ENCODE results near the gene HCST. TPM values are rescaled to one million over a fixed set of nuclear protein-coding genes. Genes with fewer than 3 reads are reported as not detected.

HCST gene
- total and polyA plus RNA-seq, 12 donors: 1.7 to 22.8 (median 5.3) TPM

DNA sequence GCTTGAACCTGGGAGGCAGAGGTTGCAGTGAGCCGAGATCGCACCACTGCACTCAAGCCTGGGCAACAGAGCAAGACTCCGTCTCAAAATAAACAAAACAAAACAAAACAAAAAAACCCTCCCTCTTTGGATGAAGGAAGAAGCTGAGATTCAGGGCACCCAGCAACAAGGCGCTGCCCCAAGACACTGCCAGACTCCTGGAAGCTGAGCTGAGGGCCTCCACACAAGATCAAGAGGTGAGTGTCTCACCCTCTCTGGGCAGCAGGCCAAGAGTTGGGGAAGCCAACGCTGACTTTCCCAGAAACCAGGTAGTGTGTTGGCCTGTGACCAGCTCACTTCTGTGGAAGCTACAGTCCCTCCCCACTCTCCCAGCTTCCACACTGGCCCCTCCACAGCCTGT lies 9.5 kb downstream of the HCST start:
- H3K27ac ChIP-seq: peak overlapping the region in 1 of 10 donors; percentile 96
- ATAC-seq (no peak), DNase-seq (no peak)
- H3K36me3 ChIP-seq: peaks cover 0 to 2% (median 0%) of the 10 kb centered on the region in 9 donors
- 63 to 67% methylated on average over 5 of the region's 5 CpGs for WGBS, 2 donors
- no peaks in the 10 kb centered on the region for H3K9me3 ChIP-seq
- H3K4me1 ChIP-seq: peaks cover 0 to 63% (median 0%) of the 10 kb centered on the region in 9 donors
- H3K4me3 ChIP-seq: no peak overlapping the region
- H3K27me3 ChIP-seq: peaks cover 0 to 21% (median 0%) of the 10 kb centered on the region in 7 donors
- intact Hi-C loops (cut with DNase I): no loop called here
- TF ChIP-seq, protein P1, sequence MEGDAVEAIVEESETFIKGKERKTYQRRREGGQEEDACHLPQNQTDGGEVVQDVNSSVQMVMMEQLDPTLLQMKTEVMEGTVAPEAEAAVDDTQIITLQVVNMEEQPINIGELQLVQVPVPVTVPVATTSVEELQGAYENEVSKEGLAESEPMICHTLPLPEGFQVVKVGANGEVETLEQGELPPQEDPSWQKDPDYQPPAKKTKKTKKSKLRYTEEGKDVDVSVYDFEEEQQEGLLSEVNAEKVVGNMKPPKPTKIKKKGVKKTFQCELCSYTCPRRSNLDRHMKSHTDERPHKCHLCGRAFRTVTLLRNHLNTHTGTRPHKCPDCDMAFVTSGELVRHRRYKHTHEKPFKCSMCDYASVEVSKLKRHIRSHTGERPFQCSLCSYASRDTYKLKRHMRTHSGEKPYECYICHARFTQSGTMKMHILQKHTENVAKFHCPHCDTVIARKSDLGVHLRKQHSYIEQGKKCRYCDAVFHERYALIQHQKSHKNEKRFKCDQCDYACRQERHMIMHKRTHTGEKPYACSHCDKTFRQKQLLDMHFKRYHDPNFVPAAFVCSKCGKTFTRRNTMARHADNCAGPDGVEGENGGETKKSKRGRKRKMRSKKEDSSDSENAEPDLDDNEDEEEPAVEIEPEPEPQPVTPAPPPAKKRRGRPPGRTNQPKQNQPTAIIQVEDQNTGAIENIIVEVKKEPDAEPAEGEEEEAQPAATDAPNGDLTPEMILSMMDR (IDR thresholded peaks at IDR 0.05): no peak

- TF ChIP-seq, protein P1 (IDR thresholded peaks at IDR 0.05): no peak
- Histone ChIP-seq H3K27me3 (peaks cover 0 to 27% (median 0%) of the 10 kb centered on the region in 7 donors), H3K4me1 (peaks cover 0 to 63% (median 0%) of the 10 kb centered on the region in 9 donors), H3K27ac (peak overlapping the region in 2 of 10 donors; percentile 12 to 96), H3K36me3 (no peaks in the 10 kb centered on the region), H3K9me3 (no peaks in the 10 kb centered on the region), H3K4me3 (no peak overlapping the region)
- DNase-seq: no peak
- WGBS, 2 donors: 61 to 66% methylated on average over 7 of the region's 7 CpGs
- intact Hi-C loops (cut with DNase I): no loop called here
- no peak for ATAC-seq
Measured at GRCh38 chr19:35913589-35913988, 11.3 kb downstream of the HCST start.

GRCh38 chr19:35915443-35915842 lies 13.1 kb downstream of the HCST start:
- DNase-seq (no peak), ATAC-seq (no peak)
- Histone ChIP-seq H3K4me1 (peaks cover 0 to 48% (median 0%) of the 10 kb centered on the region in 9 donors), H3K36me3 (no peaks in the 10 kb centered on the region), H3K27ac (peak overlapping the region in 1 of 10 donors; percentile 56), H3K9me3 (no peaks in the 10 kb centered on the region), H3K4me3 (no peak overlapping the region), H3K27me3 (peaks cover 0 to 25% (median 0%) of the 10 kb centered on the region in 7 donors)
- 69 to 77% methylated on average over 3 of the region's 3 CpGs for WGBS, 2 donors
- intact Hi-C loops (cut with DNase I): no loop called here
- TF ChIP-seq, protein P1 (IDR thresholded peaks at IDR 0.05): no peak

DNA sequence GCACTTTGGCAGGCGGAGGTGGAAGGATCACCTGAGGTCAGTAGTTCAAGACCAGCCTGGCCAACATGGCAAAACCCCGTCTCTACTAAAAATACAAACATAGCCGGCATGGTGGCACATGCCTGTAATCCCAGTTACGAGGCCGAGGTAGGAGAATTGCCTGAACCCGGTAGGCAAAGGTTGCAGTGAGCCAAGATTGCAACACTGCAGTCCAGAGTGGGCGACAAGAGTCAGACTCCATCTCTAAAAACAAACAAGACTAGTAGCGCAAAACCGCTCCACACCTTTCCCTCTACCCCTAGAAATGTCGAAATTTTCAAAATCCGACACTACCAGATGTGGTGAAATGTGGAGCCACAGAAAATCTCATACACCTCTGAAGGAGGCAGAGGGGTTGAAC lies 17.0 kb downstream of the HCST start:
- ATAC-seq: no peak
- peaks cover 0 to 15% (median 0%) of the 10 kb centered on the region in 7 donors for H3K27me3 ChIP-seq
- H3K9me3 ChIP-seq: no peaks in the 10 kb centered on the region
- TF ChIP-seq, protein P1 (IDR thresholded peaks at IDR 0.05): no peak
- DNase-seq: no peak
- H3K36me3 ChIP-seq: no peaks in the 10 kb centered on the region
- intact Hi-C loops (cut with DNase I): no loop called here
- peaks cover 0 to 11% (median 0%) of the 10 kb centered on the region in 9 donors for H3K4me1 ChIP-seq
- WGBS, 2 donors: 90 to 92% methylated on average over 11 of the region's 11 CpGs
- no peak overlapping the region for H3K27ac ChIP-seq
- H3K4me3 ChIP-seq: no peak overlapping the region

Data from heart right ventricle (tissue), 16 donors.